HEK293T (cell line): Measurements from ENCODE around the gene EPHB1.
"Not testable (repeated sequence)": the region's sequence is repeated elsewhere in the genome, so short reads cannot be mapped to it uniquely, and the experiment has no call there.

ENCODE experiments used
- CTCF ChIA-PET: fragments of 350-600 bp; formaldehyde crosslinking; extraction: SDS; loops from one replicate; lab custom pipeline; 2021; ENCODE audit warnings: antibody characterized with exemption, inconsistent platforms; lab: Yijun Ruan, JAX
- POLR2A ChIA-PET: fragments of 350-600 bp; formaldehyde crosslinking; extraction: SDS; loops from one replicate; lab custom pipeline; 2020; ENCODE audit warnings: antibody characterized with exemption, inconsistent platforms; lab: Yijun Ruan, JAX
- DNase-seq: peaks from one replicate; pipeline ENCODE4 v3.0.0; 2012; ENCODE audit warnings: mixed read lengths; ENCODE audit errors: extremely low spot score
- ARNT ChIP-seq: fragments of 450-650 bp; IDR thresholded peaks from 2 replicates; pipeline ENCODE4 v1.6.1; 2017; ENCODE audit warnings: mild to moderate bottlenecking
- BHLHE40 ChIP-seq: fragments of 450-650 bp; IDR thresholded peaks from 2 replicates; pipeline ENCODE4 v1.6.1; 2016; ENCODE audit warnings: mild to moderate bottlenecking, moderate library complexity, borderline replicate concordance
- CTBP1 ChIP-seq: fragments of 450-650 bp; IDR thresholded peaks from 2 replicates; pipeline ENCODE4 v1.6.1; 2016; ENCODE audit warnings: borderline replicate concordance
- ELF4 ChIP-seq: fragments of 450-650 bp; IDR thresholded peaks from 2 replicates; pipeline ENCODE4 v1.6.1; 2017; ENCODE audit warnings: antibody characterized with exemption
- FOXA1 ChIP-seq: fragments of 450-650 bp; IDR thresholded peaks from 2 replicates; pipeline ENCODE4 v1.6.1; 2016; ENCODE audit warnings: mild to moderate bottlenecking
- FOXK2 ChIP-seq: fragments of 450-650 bp; IDR thresholded peaks from 2 replicates; pipeline ENCODE4 v1.6.1; 2016; ENCODE audit warnings: mild to moderate bottlenecking
- FOXM1 ChIP-seq: fragments of 450-650 bp; IDR thresholded peaks from 2 replicates; pipeline ENCODE4 v1.6.1; 2017; ENCODE audit warnings: mild to moderate bottlenecking, borderline replicate concordance
- HDGF ChIP-seq: fragments of 450-650 bp; IDR thresholded peaks from 2 replicates; pipeline ENCODE4 v1.6.1; 2017; ENCODE audit warnings: antibody characterized with exemption, borderline replicate concordance
- L3MBTL2 ChIP-seq: fragments of 450-650 bp; conservative IDR thresholded peaks from 2 replicates; pipeline ENCODE4 v1.6.1; 2016; ENCODE audit warnings: mild to moderate bottlenecking
- LEF1 ChIP-seq: fragments of 450-650 bp; IDR thresholded peaks from 2 replicates; pipeline ENCODE4 v1.6.1; 2017; ENCODE audit warnings: mild to moderate bottlenecking, borderline replicate concordance
- NFRKB ChIP-seq: fragments of 450-650 bp; IDR thresholded peaks from 2 replicates; pipeline ENCODE4 v1.6.1; 2016; ENCODE audit warnings: mild to moderate bottlenecking, moderate library complexity
- PKNOX1 ChIP-seq: fragments of 450-650 bp; IDR thresholded peaks from 2 replicates; pipeline ENCODE4 v1.6.1; 2016
- SP1 ChIP-seq: fragments of 450-650 bp; IDR thresholded peaks from 2 replicates; pipeline ENCODE4 v1.6.1; 2017
- SUZ12 ChIP-seq: fragments of 450-650 bp; IDR thresholded peaks from 2 replicates; pipeline ENCODE4 v1.6.1; 2016; ENCODE audit warnings: mild to moderate bottlenecking
- TARDBP ChIP-seq: fragments of 450-650 bp; IDR thresholded peaks from 2 replicates; pipeline ENCODE4 v1.6.1; 2016
- ZNF384 ChIP-seq: fragments of 450-650 bp; IDR thresholded peaks from 2 replicates; pipeline ENCODE4 v1.6.1; 2016

Gene EPHB1

GRCh38 chr3:134998158-134998557 is 203.1 kb downstream of the EPHB1 start:
- CTCF ChIA-PET, result no interaction called here
- POLR2A ChIA-PET, result no interaction called here
- TF ChIP-seq NFRKB (no peak), ARNT (no peak), FOXM1 (no peak), CTBP1 (no peak), ELF4 (no peak), FOXK2 (no peak), LEF1 (no peak)
- DNase-seq, result no peak

DNA sequence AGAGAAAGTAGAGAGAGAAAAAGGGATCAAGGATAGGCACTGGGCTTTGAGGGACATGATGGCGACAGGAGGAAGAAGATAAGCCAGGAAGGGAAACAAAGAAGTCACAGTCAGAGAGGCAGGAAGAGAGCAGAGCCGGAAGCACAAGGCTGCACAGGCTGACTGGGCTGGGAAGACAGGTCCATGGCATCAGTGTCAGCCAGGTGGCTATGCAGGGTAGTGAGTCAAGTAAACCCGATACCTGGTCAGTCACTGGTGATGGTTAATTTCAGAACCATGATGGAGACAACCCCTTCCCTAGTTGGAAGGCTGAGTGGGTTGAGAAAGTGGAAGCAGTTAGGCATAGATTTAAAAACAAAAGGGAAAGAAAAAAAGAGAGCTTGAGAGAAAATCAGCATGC is 203.8 kb downstream of the EPHB1 start:
- CTCF ChIA-PET, result no interaction called here
- TF ChIP-seq NFRKB (no peak), PKNOX1 (no peak), FOXA1 (no peak), ZNF384 (no peak), FOXK2 (no peak), TARDBP (no peak), BHLHE40 (no peak), L3MBTL2 (no peak), SP1 (no peak), CTBP1 (no peak), HDGF (no peak), ARNT (no peak), SUZ12 (no peak), ELF4 (no peak), FOXM1 (no peak), LEF1 (no peak)
- POLR2A ChIA-PET, result no interaction called here
- no peak for DNase-seq

GRCh38 chr3:135000465-135000864 is 205.4 kb downstream of the EPHB1 start:
- TF ChIP-seq NFRKB (no peak), TARDBP (no peak), SUZ12 (no peak), ELF4 (no peak), L3MBTL2 (no peak), HDGF (no peak), ZNF384 (no peak)
- ChIA-PET CTCF (no interaction called here), POLR2A (no interaction called here)
- DNase-seq, result no peak

DNA sequence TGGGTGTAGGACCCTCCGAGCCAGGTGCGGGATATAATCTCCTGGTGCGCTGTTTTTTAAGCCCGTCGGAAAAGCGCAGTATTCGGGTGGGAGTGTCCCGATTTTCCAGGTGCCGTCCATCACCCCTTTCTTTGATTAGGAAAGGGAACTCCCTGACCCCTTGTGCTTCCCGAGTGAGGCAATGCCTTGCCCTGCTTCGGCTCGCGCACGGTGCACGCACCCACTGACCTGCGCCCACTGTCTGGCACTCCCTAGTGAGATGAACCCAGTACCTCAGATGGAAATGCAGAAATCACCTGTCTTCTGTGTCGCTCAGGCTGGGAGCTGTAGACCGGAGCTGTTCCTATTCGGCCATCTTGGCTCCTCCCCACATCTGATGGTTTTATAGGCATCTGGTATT is 210.6 kb downstream of the EPHB1 start:
- POLR2A ChIA-PET, CTCF ChIA-PET, DNase-seq: not testable (repeated sequence)

GRCh38 chr3:135007607-135008006 is 212.5 kb downstream of the EPHB1 start:
- POLR2A ChIA-PET, result no interaction called here
- DNase-seq, result no peak
- CTCF ChIA-PET, result no interaction called here
- no peak for TF ChIP-seq PKNOX1
- no peak for TF ChIP-seq ZNF384
- no peak for TF ChIP-seq NFRKB
- TF ChIP-seq FOXA1, result no peak
- TF ChIP-seq BHLHE40, result no peak
- no peak for TF ChIP-seq LEF1
- TF ChIP-seq L3MBTL2, result no peak
- no peak for TF ChIP-seq CTBP1
- TF ChIP-seq SP1, result no peak
- no peak for TF ChIP-seq HDGF
- TF ChIP-seq ARNT, result no peak
- TF ChIP-seq FOXM1, result no peak
- no peak for TF ChIP-seq FOXK2
- TF ChIP-seq ELF4, result no peak
- TF ChIP-seq TARDBP, result no peak
- no peak for TF ChIP-seq SUZ12

DNA sequence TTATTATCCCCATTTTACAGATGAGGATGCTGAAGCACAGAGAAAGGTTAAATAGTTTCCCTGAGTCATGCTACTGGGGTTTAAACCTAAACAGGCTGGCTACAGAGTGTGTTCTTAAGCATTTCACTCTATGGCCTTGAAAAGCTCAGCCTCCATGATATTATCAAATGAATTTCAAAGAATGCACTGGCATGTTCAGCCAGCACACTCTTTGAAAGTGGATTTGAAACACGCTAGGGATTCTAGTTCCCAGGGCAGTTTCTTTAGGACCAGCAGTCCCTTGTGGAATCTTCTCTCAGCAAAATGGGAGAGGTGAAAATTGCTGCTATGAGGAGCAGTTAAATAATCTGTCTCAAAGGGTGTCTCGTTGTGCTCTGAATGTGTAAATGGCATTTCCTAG is 213.3 kb downstream of the EPHB1 start:
- CTCF ChIA-PET, result no interaction called here
- POLR2A ChIA-PET, result no interaction called here
- TF ChIP-seq LEF1 (no peak), CTBP1 (no peak), SP1 (no peak), L3MBTL2 (no peak), TARDBP (no peak), FOXM1 (no peak), ZNF384 (no peak), FOXK2 (no peak), ELF4 (no peak), FOXA1 (no peak), BHLHE40 (no peak), HDGF (no peak), SUZ12 (no peak), NFRKB (no peak), ARNT (no peak)
- DNase-seq, result no peak

- DNase-seq, result no peak
- no peak for TF ChIP-seq FOXK2
- TF ChIP-seq LEF1, result no peak
- no peak for TF ChIP-seq SUZ12
- no peak for TF ChIP-seq HDGF
- TF ChIP-seq ARNT, result no peak
- TF ChIP-seq BHLHE40, result no peak
- POLR2A ChIA-PET, result no interaction called here
- CTCF ChIA-PET, result no interaction called here
These were observed 214.0 kb downstream of the EPHB1 start for GRCh38 chr3:135009014-135009413.
